Hepatocyte (in vitro differentiated cells): Measurements from ENCODE around the gene TPMT. TPM values are rescaled to one million over a fixed set of nuclear protein-coding genes. Genes with fewer than 3 reads are reported as not detected.

Experiments used
- DNase-seq: peaks from one replicate; pipeline ENCODE4 v3.0.0-alpha.2; 2016; ENCODE audit warnings: low spot score
- H2AFZ ChIP-seq: fragments of 200-600 bp; sonication (generic); 2 replicates; pipeline ENCODE4 v1.6.0; 2016; ENCODE audit warnings: antibody characterized with exemption, mild to moderate bottlenecking
- H3K27ac ChIP-seq: fragments of 200-600 bp; sonication (generic); 2 replicates; pipeline ENCODE4 v1.5.1; 2016; ENCODE audit warnings: mild to moderate bottlenecking
- H3K27me3 ChIP-seq: fragments of 200-600 bp; sonication (generic); 2 replicates; pipeline ENCODE4 v1.6.1; 2016
- H3K36me3 ChIP-seq: fragments of 200-600 bp; sonication (generic); replicated peaks from 2 replicates; pipeline ENCODE4 v1.5.1; 2016; ENCODE audit warnings: low read depth; ENCODE audit not compliant: insufficient read depth
- H3K4me1 ChIP-seq: fragments of 200-600 bp; sonication (generic); 2 replicates; pipeline ENCODE4 v1.5.1; 2016; ENCODE audit warnings: mild to moderate bottlenecking, moderate library complexity; ENCODE audit not compliant: insufficient read depth
- H3K4me2 ChIP-seq: fragments of 200-600 bp; sonication (generic); 2 replicates; pipeline ENCODE4 v1.6.0; 2016
- H3K4me3 ChIP-seq: fragments of 200-600 bp; sonication (generic); 2 replicates; pipeline ENCODE4 v1.5.1; 2016; ENCODE audit warnings: mild to moderate bottlenecking
- H3K79me2 ChIP-seq: fragments of 200-600 bp; sonication (generic); 2 replicates; pipeline ENCODE4 v1.6.0; 2017; ENCODE audit warnings: mild to moderate bottlenecking
- H3K9me2 ChIP-seq: fragments of 200-600 bp; sonication (generic); replicated peaks from 2 replicates; pipeline ENCODE4 v1.6.0; 2017; ENCODE audit warnings: mild to moderate bottlenecking; ENCODE audit not compliant: insufficient read depth
- H3K9me3 ChIP-seq: fragments of 200-600 bp; sonication (generic); 2 replicates; pipeline ENCODE4 v1.5.1; 2016; ENCODE audit warnings: low read depth, mild to moderate bottlenecking
- H4K20me1 ChIP-seq: fragments of 200-600 bp; sonication (generic); 2 replicates; pipeline ENCODE4 v1.6.0; 2016; ENCODE audit warnings: mild to moderate bottlenecking; ENCODE audit not compliant: insufficient read depth, poor library complexity, severe bottlenecking
- CTCF ChIP-seq: fragments of 200-600 bp; sonication (generic); IDR thresholded peaks from 2 replicates; pipeline ENCODE4 v1.5.1; 2016; ENCODE audit warnings: antibody characterized with exemption, mild to moderate bottlenecking; ENCODE audit not compliant: poor library complexity
- EZH2 ChIP-seq: fragments of 200-600 bp; sonication (generic); IDR thresholded peaks from 2 replicates; pipeline ENCODE4 v1.6.1; 2016; ENCODE audit warnings: antibody characterized with exemption, mild to moderate bottlenecking, borderline replicate concordance
- EZH2phosphoT487 ChIP-seq: fragments of 200-600 bp; sonication (generic); IDR thresholded peaks from one replicate; pipeline ENCODE4 v1.6.1; 2018; ENCODE audit warnings: antibody characterized with exemption, mild to moderate bottlenecking, low read depth, moderate library complexity; ENCODE audit not compliant: unreplicated experiment, severe bottlenecking
- WGBS: methylation state at CpG from one replicate; pipeline ENCODE4 v1.1.6; 2016; ENCODE audit warnings: low lambda C conversion rate; ENCODE audit errors: missing lambda C conversion rate; 5-methylcytosine and 5-hydroxymethylcytosine counted together
- polyA plus RNA-seq: library from polyadenylated mRNA; unstranded; fragments of >200 nt; fragmentation: Nextera tagmentation; extraction: Ambion mirVana; gene quantifications from 2 replicates; pipeline ENCODE4 v1.2.1, GENCODE V29; 2016
- total RNA-seq: library from RNA; depleted of rRNA; stranded (reverse); fragments of >200 nt; gene quantifications from 2 replicates; pipeline ENCODE4 v1.2.3, GENCODE V29; 2014

The TPMT gene
- total and polyA plus RNA-seq, 2 experiments from 2014 or later = 10.0 to 15.5 TPM

GRCh38 chr6:18100296-18100695 lies 54.6 kb downstream of the TPMT start:
- no peaks in the 10 kb centered on the region for H3K4me1 ChIP-seq
- no peak overlapping the region for H3K27ac ChIP-seq
- H3K9me3 ChIP-seq = no peaks in the 10 kb centered on the region
- no peaks in the 10 kb centered on the region for H3K27me3 ChIP-seq
- TF ChIP-seq CTCF (no peak), EZH2 (no peak), EZH2phosphoT487 (no peak)
- no peaks in the 10 kb centered on the region for H3K36me3 ChIP-seq
- no peaks in the 10 kb centered on the region for H4K20me1 ChIP-seq
- no peak for DNase-seq
- H3K9me2 ChIP-seq = no peaks in the 10 kb centered on the region
- no peak overlapping the region for H3K4me3 ChIP-seq
- no peak overlapping the region for H3K4me2 ChIP-seq
- no peaks in the 10 kb centered on the region for H3K79me2 ChIP-seq
- H2AFZ ChIP-seq = no peak overlapping the region
- WGBS = 84% methylated on average over 3 of the region's 3 CpGs

DNA sequence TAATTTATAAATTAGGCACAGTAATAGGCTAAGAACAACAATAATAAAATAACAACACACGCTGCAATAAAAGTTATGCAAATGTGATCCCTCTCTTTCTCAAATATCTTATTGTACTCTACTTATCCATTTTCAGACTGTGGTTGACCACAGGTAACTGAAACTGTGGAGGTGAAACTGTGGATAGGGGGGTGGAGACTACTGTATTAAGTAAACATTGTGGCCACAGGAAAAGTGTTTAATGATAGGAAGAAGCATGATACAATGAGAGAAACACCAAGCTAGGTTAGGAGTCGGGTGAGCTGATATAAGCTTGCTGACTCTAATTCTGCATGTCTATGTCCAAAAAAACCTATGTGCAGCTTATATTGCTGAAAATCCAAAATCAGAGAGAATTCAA lies 55.4 kb downstream of the TPMT start:
- Histone ChIP-seq H3K9me3 (no peaks in the 10 kb centered on the region), H2AFZ (no peak overlapping the region), H3K36me3 (no peaks in the 10 kb centered on the region), H3K79me2 (no peaks in the 10 kb centered on the region), H3K27ac (no peak overlapping the region), H3K4me1 (no peaks in the 10 kb centered on the region), H4K20me1 (no peaks in the 10 kb centered on the region), H3K4me3 (no peak overlapping the region), H3K27me3 (no peaks in the 10 kb centered on the region), H3K9me2 (no peaks in the 10 kb centered on the region), H3K4me2 (no peak overlapping the region)
- no peak for TF ChIP-seq CTCF
- TF ChIP-seq EZH2 = no peak
- TF ChIP-seq EZH2phosphoT487 = no peak
- 95% methylated on average over 2 of the region's 2 CpGs for WGBS
- DNase-seq = no peak

DNA sequence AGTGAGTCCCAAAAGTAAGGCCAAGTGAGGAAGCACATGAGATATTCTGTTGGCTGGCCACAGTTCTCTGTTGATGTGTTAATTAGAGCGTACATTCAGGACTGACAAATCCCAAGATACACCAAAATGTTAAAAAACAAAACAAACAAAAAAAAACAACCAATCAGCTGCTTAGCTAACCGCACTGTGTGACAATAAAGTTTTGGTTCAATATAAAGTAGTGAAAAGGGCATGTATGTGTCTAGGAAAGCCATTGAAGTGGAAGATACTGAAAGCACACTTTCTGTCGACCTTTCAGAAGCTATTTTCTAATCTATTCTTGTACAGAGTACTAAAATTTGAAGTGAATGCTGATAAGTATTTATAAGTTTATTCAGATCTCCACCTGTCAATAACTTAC lies 58.5 kb downstream of the TPMT start:
- no peaks in the 10 kb centered on the region for H3K36me3 ChIP-seq
- H3K27ac ChIP-seq = no peak overlapping the region
- no peaks in the 10 kb centered on the region for H3K4me1 ChIP-seq
- H3K9me2 ChIP-seq = no peaks in the 10 kb centered on the region
- DNase-seq = no peak
- H4K20me1 ChIP-seq = no peaks in the 10 kb centered on the region
- no peaks in the 10 kb centered on the region for H3K79me2 ChIP-seq
- H3K27me3 ChIP-seq = no peaks in the 10 kb centered on the region
- 91% methylated on average over 3 of the region's 3 CpGs for WGBS
- no peak overlapping the region for H2AFZ ChIP-seq
- H3K4me2 ChIP-seq = no peak overlapping the region
- H3K9me3 ChIP-seq = no peaks in the 10 kb centered on the region
- TF ChIP-seq EZH2phosphoT487 (no peak), EZH2 (no peak), CTCF (no peak)
- H3K4me3 ChIP-seq = no peak overlapping the region

DNA sequence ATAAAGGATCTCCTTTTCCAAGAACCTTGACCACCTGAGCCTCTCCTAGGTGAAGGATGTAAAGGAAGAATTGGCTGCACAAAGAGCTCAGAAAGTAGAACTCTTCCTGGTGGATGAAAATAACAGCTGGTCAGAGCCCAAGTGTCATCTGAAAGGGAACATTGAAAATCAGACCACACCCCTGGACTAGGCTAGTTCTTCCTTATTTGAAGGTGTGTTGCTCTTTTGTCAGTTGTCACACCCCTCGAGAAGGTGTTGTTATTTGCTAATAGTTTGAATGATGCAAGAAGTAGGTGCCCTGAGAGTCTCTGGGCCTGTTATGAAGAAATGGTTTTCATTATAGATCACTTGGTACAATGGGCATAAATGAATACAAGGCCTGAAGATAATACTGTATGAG lies 63.5 kb downstream of the TPMT start:
- TF ChIP-seq EZH2 = no peak
- no peak for TF ChIP-seq CTCF
- no peak for TF ChIP-seq EZH2phosphoT487
- Histone ChIP-seq H3K4me1 (no peaks in the 10 kb centered on the region), H3K9me2 (no peaks in the 10 kb centered on the region), H3K27me3 (no peaks in the 10 kb centered on the region), H3K36me3 (no peaks in the 10 kb centered on the region), H3K27ac (no peak overlapping the region), H3K4me2 (no peak overlapping the region), H3K9me3 (no peaks in the 10 kb centered on the region), H3K4me3 (no peak overlapping the region), H2AFZ (no peak overlapping the region), H3K79me2 (no peaks in the 10 kb centered on the region), H4K20me1 (no peaks in the 10 kb centered on the region)
- no peak for DNase-seq
- 91% methylated on average over 1 of the region's 1 CpG for WGBS
